HG03354 (cell line): ENCODE data around the gene FOXL2NB.

Experiments
- ATAC-seq: cut with Tn5 transposase; IDR thresholded peaks from one replicate; pipeline ENCODE4 v1.9.1; 2021; ENCODE audit warnings: mild to moderate bottlenecking; ENCODE audit not compliant: unreplicated experiment, poor library complexity, severe bottlenecking

Gene FOXL2NB

GRCh38 chr3:138943724-138944653, 3.0 kb upstream of the FOXL2NB start:
- ATAC-seq: no peak

- ATAC-seq: no peak
These were observed 2.4 kb upstream of the FOXL2NB start for GRCh38 chr3:138944654-138944928.

- no peak for ATAC-seq
These were observed 1.9 kb upstream of the FOXL2NB start for GRCh38 chr3:138944929-138945708.

GRCh38 chr3:138945709-138946662, 1.0 kb upstream of the FOXL2NB start:
- no peak for ATAC-seq

- ATAC-seq: no peak
These were observed 591 bp downstream of the FOXL2NB start for GRCh38 chr3:138947495-138948121.

GRCh38 chr3:138948371-138949001, 1.5 kb downstream of the FOXL2NB start:
- no peak for ATAC-seq

- ATAC-seq: no peak
These were observed 2.0 kb downstream of the FOXL2NB start for GRCh38 chr3:138949002-138949418.

- no peak for ATAC-seq
These were observed 2.5 kb downstream of the FOXL2NB start for GRCh38 chr3:138949445-138950005.

- ATAC-seq: no peak
These were observed 3.1 kb downstream of the FOXL2NB start for GRCh38 chr3:138950006-138950644.

GRCh38 chr3:138950701-138951100, 3.7 kb downstream of the FOXL2NB start:
- no peak for ATAC-seq

- ATAC-seq: no peak
These were observed 13.4 kb downstream of the FOXL2NB start for GRCh38 chr3:138960417-138960852.

- no peak for ATAC-seq
These were observed 16.0 kb downstream of the FOXL2NB start for GRCh38 chr3:138962854-138963560.

- no peak for ATAC-seq
These were observed 17.2 kb downstream of the FOXL2NB start for GRCh38 chr3:138964264-138964663.

- ATAC-seq: no peak
These were observed 17.9 kb downstream of the FOXL2NB start for GRCh38 chr3:138964923-138965322.

- no peak for ATAC-seq
These were observed 24.8 kb downstream of the FOXL2NB start for GRCh38 chr3:138971766-138972320.

GRCh38 chr3:138972941-138973340, 25.9 kb downstream of the FOXL2NB start:
- no peak for ATAC-seq

- no peak for ATAC-seq
These were observed 27.4 kb downstream of the FOXL2NB start for GRCh38 chr3:138974462-138974861.
